Subcutaneous adipose tissue (tissue), 4 donors: ENCODE data around the gene PLXNC1. TPM values are rescaled to one million over a fixed set of nuclear protein-coding genes. Genes with fewer than 3 reads are reported as not detected.

ENCODE experiments used
- CTCF ChIP-seq: fragments of 450-650 bp; IDR thresholded peaks from one replicate; pipeline ENCODE4 v1.5.1; 2016; ENCODE audit warnings: low read depth, mild to moderate bottlenecking, control low read depth, antibody characterized with exemption, moderate library complexity
- total RNA-seq, 4 donors: library from RNA; depleted of rRNA; stranded (reverse); fragments of >200 nt; gene quantifications; one replicate each; pipeline ENCODE4 v1.1.0, GENCODE V29; 2016

PLXNC1 gene
- total RNA-seq, 4 donors from 2014 or later: 5.7 to 32.3 (median 8.1) TPM

DNA sequence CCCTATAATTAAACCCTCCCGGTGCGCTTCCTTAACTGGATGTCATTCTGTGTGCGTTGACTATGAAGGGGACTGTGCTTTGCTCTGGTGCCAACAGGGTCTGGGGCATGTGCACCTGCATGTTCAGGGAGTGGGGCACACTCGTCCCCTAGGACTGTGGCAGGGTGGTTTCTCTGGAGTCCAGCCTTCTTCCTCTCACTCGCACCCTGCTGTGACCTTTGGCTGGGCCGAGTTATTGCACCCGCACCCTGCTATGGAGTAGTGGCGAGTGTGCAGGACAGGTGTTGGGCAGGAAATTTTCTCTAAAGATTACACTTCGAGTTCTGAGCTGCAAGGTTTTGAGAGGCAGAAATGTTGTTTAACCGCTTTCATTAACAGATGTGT lies 138.9 kb downstream of the PLXNC1 start:
- TF ChIP-seq CTCF: no peak

DNA sequence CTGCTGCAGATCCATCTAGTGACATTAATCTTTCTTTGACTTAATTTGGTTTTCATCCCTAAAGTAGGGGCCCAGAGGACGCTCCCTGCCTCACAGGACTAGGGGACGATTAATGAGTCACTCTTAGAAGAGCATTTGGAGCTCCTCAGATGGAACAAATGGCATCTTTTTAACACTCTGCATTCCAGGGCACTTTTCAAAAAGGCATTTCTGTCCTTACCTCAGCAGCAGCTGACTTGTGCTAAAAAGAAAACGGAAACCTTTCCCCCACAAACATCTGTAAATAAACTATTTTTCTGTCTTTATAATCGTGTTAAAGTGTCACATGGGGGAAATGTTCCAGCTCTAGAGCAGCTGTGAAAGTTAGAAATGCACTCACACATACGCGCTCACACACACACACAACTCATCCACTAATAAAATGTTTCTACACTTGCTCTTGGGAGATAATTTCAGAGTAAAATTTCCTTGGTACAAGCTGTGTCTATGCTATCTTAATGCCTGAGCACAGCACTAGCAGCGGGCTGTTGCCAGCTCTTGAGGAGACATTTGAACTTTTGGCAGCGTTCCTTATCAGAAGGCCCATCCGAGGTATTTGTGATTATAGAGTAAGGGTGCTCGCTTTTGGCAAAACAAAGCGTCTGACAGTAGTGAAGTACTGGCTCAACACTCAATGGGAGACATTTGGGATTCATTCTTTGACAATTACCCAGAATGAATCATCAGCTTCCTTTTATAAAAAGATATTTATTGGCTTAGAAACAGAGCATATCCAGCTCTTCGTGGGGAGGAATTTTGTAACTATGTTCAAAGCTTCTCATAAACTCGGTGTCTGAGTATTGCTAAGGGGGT lies 141.3 kb downstream of the PLXNC1 start:
- no peak for TF ChIP-seq CTCF

DNA sequence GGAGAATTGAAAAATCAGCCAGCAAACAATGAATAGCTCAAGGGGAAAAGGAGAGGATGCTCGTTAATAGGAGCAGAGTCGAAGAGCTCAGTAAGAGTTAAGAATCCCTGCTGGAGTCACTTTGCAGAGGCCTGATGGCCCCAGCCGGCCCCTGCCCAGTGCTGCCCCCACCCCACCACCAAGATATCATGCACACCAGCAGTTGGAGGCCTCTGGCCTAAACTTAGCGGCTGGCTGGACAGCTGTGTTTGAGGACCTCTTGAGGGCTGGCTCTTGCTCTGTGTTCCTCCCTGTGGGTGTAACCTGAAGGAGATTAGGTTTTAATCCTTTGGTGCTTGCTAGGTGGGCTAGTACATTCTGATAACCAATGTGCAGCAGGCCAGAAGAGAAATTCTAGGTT lies 142.0 kb downstream of the PLXNC1 start:
- no peak for TF ChIP-seq CTCF

DNA sequence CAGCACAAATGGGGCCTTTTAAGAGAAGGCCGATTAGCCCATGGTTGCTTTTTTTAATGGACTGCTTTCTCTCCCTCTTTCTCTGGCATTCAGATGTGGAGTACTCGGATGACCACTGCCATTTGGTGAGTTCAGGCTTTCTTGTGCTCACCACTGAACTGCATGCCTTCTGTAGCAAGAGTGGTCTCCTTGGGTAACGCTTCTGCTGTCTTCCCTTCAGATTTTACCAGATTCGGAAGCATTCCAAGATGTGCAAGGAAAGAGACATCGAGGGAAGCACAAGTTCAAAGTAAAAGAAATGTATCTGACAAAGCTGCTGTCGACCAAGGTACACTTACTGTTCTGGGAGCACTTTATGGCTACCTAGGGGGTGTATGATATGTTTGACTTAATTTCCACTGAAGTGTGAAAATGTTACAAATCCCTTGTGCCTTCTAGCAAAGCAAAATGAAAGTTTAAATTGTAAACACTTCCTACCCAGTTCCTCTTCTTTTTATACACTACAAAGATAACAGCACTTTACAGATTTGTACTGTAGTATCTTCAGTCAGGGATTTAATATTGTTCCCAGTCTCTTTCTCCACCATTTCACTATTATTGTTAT lies 148.8 kb downstream of the PLXNC1 start:
- no peak for TF ChIP-seq CTCF

- TF ChIP-seq CTCF: no peak
Observed at GRCh38 chr12:94297876-94298505, 149.6 kb downstream of the PLXNC1 start.

DNA sequence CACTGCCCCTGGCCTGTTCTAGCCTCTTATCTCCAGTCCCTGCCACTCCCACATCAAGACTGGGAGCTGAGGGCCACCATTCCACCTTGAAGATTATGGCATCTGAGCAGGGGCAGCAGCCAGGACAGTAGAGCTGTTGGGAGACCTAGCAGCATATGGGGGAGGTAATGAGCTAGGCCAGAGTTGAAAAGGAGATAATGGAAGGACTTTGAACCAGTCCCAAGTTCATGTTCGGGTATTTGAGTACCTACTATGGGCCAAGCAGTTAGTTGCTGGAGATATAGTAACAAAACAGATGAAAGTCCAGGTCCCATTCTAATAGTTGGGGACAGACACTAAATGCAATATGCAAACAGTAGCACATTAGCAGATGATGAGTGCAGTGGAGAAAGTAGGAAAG lies 151.5 kb downstream of the PLXNC1 start:
- no peak for TF ChIP-seq CTCF

DNA sequence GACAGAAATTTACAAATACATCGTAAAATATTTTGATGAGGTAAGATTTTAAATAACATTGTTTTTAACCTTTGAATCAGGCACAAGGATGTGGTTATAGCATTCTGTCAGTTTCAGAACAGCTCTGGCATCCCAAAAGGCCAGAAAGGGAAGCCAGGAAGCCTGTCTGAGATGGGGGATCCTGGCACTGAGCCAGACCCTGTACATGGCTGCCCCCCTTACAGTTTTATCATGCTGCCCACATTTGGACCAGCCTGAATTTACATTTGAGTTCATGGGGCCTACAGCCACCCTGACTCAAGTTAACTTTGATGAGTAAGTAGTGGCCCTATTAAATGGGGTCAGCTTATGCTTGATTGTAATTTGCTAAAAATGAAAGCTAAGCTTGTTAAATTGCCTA lies 155.6 kb downstream of the PLXNC1 start:
- no peak for TF ChIP-seq CTCF
